Measurements from ENCODE around the gene CD34.

The CD34 gene, protein sequence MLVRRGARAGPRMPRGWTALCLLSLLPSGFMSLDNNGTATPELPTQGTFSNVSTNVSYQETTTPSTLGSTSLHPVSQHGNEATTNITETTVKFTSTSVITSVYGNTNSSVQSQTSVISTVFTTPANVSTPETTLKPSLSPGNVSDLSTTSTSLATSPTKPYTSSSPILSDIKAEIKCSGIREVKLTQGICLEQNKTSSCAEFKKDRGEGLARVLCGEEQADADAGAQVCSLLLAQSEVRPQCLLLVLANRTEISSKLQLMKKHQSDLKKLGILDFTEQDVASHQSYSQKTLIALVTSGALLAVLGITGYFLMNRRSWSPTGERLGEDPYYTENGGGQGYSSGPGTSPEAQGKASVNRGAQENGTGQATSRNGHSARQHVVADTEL

GRCh38 chr1:207910591-207911354 lies at the start of gene CD34:
CD34 (minus strand) TSS chr1:207911125; CDS start chr1:207911080, 45 bp downstream.
- DNase-seq (ENCODE audit: extremely low read depth, low read depth), result no peak
- TF ChIP-seq CTCF (IDR thresholded peaks at IDR 0.05; ENCODE audit: low read depth, low read length, missing control alignments), result no peak
- H3K4me3 ChIP-seq (replicated peaks; ENCODE audit: low read depth, low read length), result peak within 1 kb of the TSS; percentile 17

DNA sequence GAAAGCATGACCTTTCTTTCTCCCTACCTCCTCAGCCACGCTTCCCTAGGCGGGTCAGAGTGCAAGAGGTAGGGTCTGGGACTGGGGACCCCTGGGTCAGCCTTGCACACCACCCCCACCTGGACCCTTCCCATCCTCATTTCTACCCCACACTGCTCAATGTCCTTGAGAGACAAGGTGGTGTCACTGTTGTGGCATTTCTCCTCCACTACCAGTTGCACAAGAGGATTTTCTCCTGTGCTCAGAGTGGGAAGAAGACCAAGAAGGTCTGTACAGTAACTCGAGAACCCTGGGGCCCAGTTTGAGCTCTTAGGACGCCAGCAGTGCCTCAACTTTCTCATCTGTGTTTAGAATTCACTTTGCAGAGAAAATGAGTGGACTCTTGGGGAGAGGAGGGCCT lies 49.4 kb upstream of the CD34 start:
- DNase-seq (ENCODE audit: extremely low read depth, low read depth), result no peak
- H3K4me3 ChIP-seq (replicated peaks; ENCODE audit: low read depth, low read length), result no peak overlapping the region
- no peak for TF ChIP-seq CTCF (IDR thresholded peaks at IDR 0.05; ENCODE audit: low read depth, low read length, missing control alignments)

DNA sequence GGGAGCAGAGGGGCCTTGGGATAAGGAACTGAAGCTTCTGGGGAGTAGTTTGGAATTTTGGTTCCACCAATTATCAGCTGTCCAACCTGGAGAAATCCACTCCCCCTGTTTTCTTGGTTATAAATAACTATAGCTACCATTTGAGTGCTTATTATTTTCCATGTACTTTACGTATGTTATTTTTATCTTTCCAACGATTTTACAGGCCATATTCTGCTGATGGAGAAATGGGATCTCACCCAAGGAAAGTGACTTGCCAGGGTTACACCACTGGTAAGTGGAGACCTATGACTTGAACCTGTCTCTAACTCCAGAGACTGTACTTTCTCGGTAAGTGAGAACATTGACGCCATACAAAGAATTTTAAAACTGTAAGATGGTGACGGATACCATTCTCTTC lies 49.0 kb upstream of the CD34 start:
- no peak overlapping the region for H3K4me3 ChIP-seq (replicated peaks; ENCODE audit: low read depth, low read length)
- TF ChIP-seq CTCF (IDR thresholded peaks at IDR 0.05; ENCODE audit: low read depth, low read length, missing control alignments), result no peak
- DNase-seq (ENCODE audit: extremely low read depth, low read depth), result no peak

- DNase-seq (ENCODE audit: extremely low read depth, low read depth), result no peak
- no peak for TF ChIP-seq CTCF (IDR thresholded peaks at IDR 0.05; ENCODE audit: low read depth, low read length, missing control alignments)
- H3K4me3 ChIP-seq (replicated peaks; ENCODE audit: low read depth, low read length), result peak overlapping the region; percentile 2; the same call in 1 of the 2 replicates
Observed at GRCh38 chr1:207959141-207959825, 48.4 kb upstream of the CD34 start.

DNA sequence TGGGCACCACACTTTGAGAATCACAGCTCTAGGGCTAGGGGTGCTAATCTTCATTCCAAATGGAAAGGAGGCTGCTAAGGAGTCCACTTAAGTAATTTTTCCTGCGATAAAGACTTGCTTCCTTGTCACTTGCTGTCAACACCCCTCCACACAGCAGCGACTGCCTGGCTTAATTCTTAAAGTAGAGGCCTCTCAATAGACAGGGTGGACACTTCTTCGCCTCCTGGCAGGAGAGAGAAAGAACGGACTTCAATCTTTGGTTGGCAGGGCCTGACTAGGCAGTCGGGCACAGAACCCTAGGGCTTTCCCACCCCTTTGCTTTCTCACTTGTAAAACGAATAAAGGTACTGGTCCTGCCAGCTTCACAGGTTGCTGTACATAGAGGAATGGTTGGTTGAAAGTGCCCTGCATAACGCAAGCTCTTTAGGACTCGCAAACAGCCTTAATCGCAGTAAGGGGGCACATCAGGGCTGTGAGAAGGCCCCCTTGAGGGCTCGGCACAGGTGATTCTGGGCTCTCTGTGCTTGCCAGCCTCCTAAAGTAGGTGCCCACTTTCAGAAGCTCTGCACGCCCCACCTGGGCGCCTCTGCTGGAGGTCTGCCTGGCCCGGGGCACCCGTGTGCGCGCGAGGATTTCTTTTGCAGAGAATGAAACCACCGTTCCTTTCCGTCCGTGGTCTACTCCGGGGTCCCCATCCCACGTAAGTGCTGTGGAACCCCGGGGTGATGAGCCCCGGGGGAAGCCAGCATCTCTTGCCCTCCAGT lies 47.6 kb upstream of the CD34 start:
- DNase-seq (ENCODE audit: extremely low read depth, low read depth), result no peak
- peak overlapping the region; percentile 2; the same call in 1 of the 2 replicates for H3K4me3 ChIP-seq (replicated peaks; ENCODE audit: low read depth, low read length)
- no peak for TF ChIP-seq CTCF (IDR thresholded peaks at IDR 0.05; ENCODE audit: low read depth, low read length, missing control alignments)

DNA sequence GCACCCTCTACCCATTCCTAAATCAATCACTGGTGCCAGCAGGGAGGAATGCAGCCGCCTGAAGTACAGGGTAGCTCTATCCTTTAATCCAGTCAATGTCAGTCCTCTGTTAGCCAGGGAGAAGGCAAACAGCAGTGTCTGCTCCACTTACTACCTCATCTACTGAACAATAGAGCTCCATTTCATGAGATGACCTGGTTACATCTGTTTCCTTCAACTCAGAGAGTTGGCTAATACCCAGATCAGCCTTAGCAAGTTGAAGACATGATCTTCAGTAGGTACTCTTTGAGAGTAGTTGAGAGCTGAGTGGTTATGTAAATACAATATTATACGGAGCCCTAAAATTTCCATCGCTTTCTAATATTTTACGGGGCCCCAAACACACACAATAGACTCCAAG lies 46.1 kb upstream of the CD34 start:
- no peak overlapping the region for H3K4me3 ChIP-seq (replicated peaks; ENCODE audit: low read depth, low read length)
- TF ChIP-seq CTCF (IDR thresholded peaks at IDR 0.05; ENCODE audit: low read depth, low read length, missing control alignments), result no peak
- no peak for DNase-seq (ENCODE audit: extremely low read depth, low read depth)

Measured in HFF-Myc (cell line).